H1 (cell line): ENCODE data around the gene BRPF1. TPM values are rescaled to one million over a fixed set of nuclear protein-coding genes. Genes with fewer than 3 reads are reported as not detected.

Experiments
- CTCF ChIA-PET: fragments of 300-600 bp; sonication (Branson Sonifier 250); formaldehyde crosslinking; loops from one replicate; lab custom pipeline; 2021; ENCODE audit not compliant: partially characterized antibody; lab: Charles Lee
- POLR2A ChIA-PET: fragments of 300-600 bp; sonication (Branson Sonifier 250); formaldehyde crosslinking; loops from one replicate; lab custom pipeline; 2021; ENCODE audit warnings: inconsistent platforms; ENCODE audit not compliant: partially characterized antibody; lab: Charles Lee
- DNase-seq, 2 experiments: peaks; one replicate each; pipeline versions ENCODE4 v3.0.0 to v3.0.0-alpha.2; 2010 to 2022; ENCODE audit warnings: low spot score in 2 of 2, low read depth in 1 of 2, mixed read lengths in 1 of 2
- FAIRE-seq: peaks from 2 replicates; lab custom pipeline; 2011; peaks lifted over from hg19 to GRCh38; lab: Jason Lieb, UNC
- H2AFZ ChIP-seq: 2 replicates; pipeline ENCODE4 v1.8.1; 2012; ENCODE audit warnings: low read length, inconsistent platforms
- H2AK5ac ChIP-seq: 2 replicates; pipeline ENCODE4 v1.6.1; 2013; ENCODE audit warnings: low read depth, low read length
- H2BK120ac ChIP-seq: replicated peaks from 2 replicates; pipeline ENCODE3; 2013; ENCODE audit warnings: low read depth, low read length, inconsistent platforms
- H2BK12ac ChIP-seq: 2 replicates; pipeline ENCODE4 v1.6.1; 2013; ENCODE audit warnings: low read depth, low read length
- H2BK15ac ChIP-seq: 2 replicates; pipeline ENCODE4 v1.6.1; 2013; ENCODE audit warnings: low read length
- H2BK20ac ChIP-seq: 2 replicates; pipeline ENCODE4 v1.6.1; 2013; ENCODE audit warnings: low read length
- H2BK5ac ChIP-seq: 2 replicates; pipeline ENCODE4 v1.6.1; 2013; ENCODE audit warnings: low read depth, low read length
- H3K14ac ChIP-seq: 2 replicates; pipeline ENCODE4 v1.6.1; 2013; ENCODE audit warnings: inconsistent platforms; ENCODE audit not compliant: insufficient read length
- H3K18ac ChIP-seq: 2 replicates; pipeline ENCODE4 v1.6.1; 2013; ENCODE audit warnings: low read length; ENCODE audit errors: extremely low read depth
- H3K23ac ChIP-seq: 2 replicates; pipeline ENCODE4 v1.6.1; 2013; ENCODE audit warnings: inconsistent platforms; ENCODE audit not compliant: insufficient read length
- H3K23me2 ChIP-seq: 2 replicates; pipeline ENCODE4 v1.6.1; 2013; ENCODE audit warnings: low read depth, low read length
- H3K27ac ChIP-seq: 2 replicates; pipeline ENCODE4 v1.6.1; 2011; ENCODE audit warnings: low read depth, low read length, inconsistent platforms
- H3K27me3 ChIP-seq, 4 experiments: replicated peaks in 1 of 4; 1 replicate in 1 of 4; 2 replicates in 3 of 4; pipeline versions ENCODE4 v1.6.1 to v1.8.1; 2011 to 2013; ENCODE audit warnings: low read length in 3 of 4, mild to moderate bottlenecking in 3 of 4, inconsistent platforms in 2 of 4, mixed read lengths in 2 of 4, moderate library complexity in 1 of 4; ENCODE audit not compliant: control insufficient read depth in 3 of 4, insufficient read depth in 3 of 4; ENCODE audit errors: extremely low read depth in 1 of 4
- H3K36me3 ChIP-seq, 4 experiments: 2 replicates each; pipeline versions ENCODE4 v1.6.1 to v1.8.1; 2011 to 2013; ENCODE audit warnings: mild to moderate bottlenecking in 4 of 4, low read length in 3 of 4, moderate library complexity in 2 of 4, control low read depth in 1 of 4, inconsistent platforms in 1 of 4; ENCODE audit not compliant: insufficient read depth in 4 of 4, control insufficient read depth in 2 of 4
- H3K4ac ChIP-seq: replicated peaks from 2 replicates; pipeline ENCODE3; 2013; ENCODE audit warnings: low read length, low read depth, mixed read lengths, inconsistent platforms; ENCODE audit not compliant: insufficient read length
- H3K4me1 ChIP-seq, 4 experiments: replicated peaks in 1 of 4; 1 replicate in 1 of 4; 2 replicates in 3 of 4; pipeline versions ENCODE4 v1.6.1 to v1.8.1; 2011 to 2013; ENCODE audit warnings: low read length in 3 of 4, inconsistent platforms in 2 of 4, mixed read lengths in 1 of 4; ENCODE audit not compliant: insufficient read depth in 4 of 4, control insufficient read depth in 3 of 4
- H3K4me2 ChIP-seq, 2 experiments: 2 replicates each; pipeline versions ENCODE4 v1.6.1 to v1.8.1; 2011 to 2013; ENCODE audit warnings: low read depth in 2 of 2, low read length in 2 of 2, control low read depth in 1 of 2, inconsistent platforms in 1 of 2, mild to moderate bottlenecking in 1 of 2; ENCODE audit not compliant: insufficient read depth in 1 of 2
- H3K4me3 ChIP-seq, 4 experiments: fragments of 200-600, 300-600 bp in 1 of 4; sonication (generic), shearing (Covaris generic), sonication (Bioruptor Twin) in 1 of 4; 2 replicates each; pipeline versions ENCODE4 v1.5.1 to v1.8.1; 2011 to 2016; ENCODE audit warnings: low read length in 4 of 4, low read depth in 3 of 4, control low read depth in 2 of 4, inconsistent platforms in 2 of 4, mild to moderate bottlenecking in 2 of 4, mixed read lengths in 1 of 4, moderate library complexity in 1 of 4; ENCODE audit not compliant: insufficient read depth in 2 of 4; ENCODE audit errors: extremely low read depth in 1 of 4
- H3K56ac ChIP-seq: replicated peaks from 2 replicates; pipeline ENCODE3; 2013; ENCODE audit warnings: low read depth, mild to moderate bottlenecking, mixed read lengths, low read length, inconsistent platforms; ENCODE audit not compliant: insufficient read length
- H3K79me1 ChIP-seq: 2 replicates; pipeline ENCODE4 v1.6.1; 2013; ENCODE audit warnings: low read depth, low read length, control low read depth
- H3K79me2 ChIP-seq, 2 experiments: 2 replicates each; pipeline versions ENCODE4 v1.6.1 to v1.8.1; 2012 to 2013; ENCODE audit warnings: low read length in 2 of 2, mild to moderate bottlenecking in 2 of 2, inconsistent platforms in 1 of 2; ENCODE audit not compliant: insufficient read depth in 2 of 2, control insufficient read depth in 1 of 2
- H3K9ac ChIP-seq, 4 experiments: replicated peaks in 1 of 4; 1 replicate in 1 of 4; 2 replicates in 3 of 4; pipeline versions ENCODE4 v1.6.1 to v1.8.1; 2011 to 2013; ENCODE audit warnings: low read depth in 3 of 4, low read length in 3 of 4, control low read depth in 2 of 4, mild to moderate bottlenecking in 2 of 4, moderate library complexity in 2 of 4, inconsistent platforms in 1 of 4; ENCODE audit errors: extremely low read depth in 1 of 4
- H3K9me3 ChIP-seq, 2 experiments: 2 replicates each; pipeline versions ENCODE4 v1.6.1 to v1.8.1; 2012 to 2013; ENCODE audit warnings: mild to moderate bottlenecking in 2 of 2, moderate library complexity in 2 of 2, control low read depth in 1 of 2, inconsistent platforms in 1 of 2, low read depth in 1 of 2, low read length in 1 of 2, mixed read lengths in 1 of 2; ENCODE audit not compliant: insufficient read depth in 2 of 2
- H4K20me1 ChIP-seq, 2 experiments: replicated peaks in 1 of 2; 2 replicates each; pipeline versions ENCODE3 to v1.8.1; 2011 to 2013; ENCODE audit warnings: inconsistent platforms in 2 of 2, low read length in 2 of 2, mild to moderate bottlenecking in 1 of 2; ENCODE audit not compliant: insufficient read depth in 2 of 2, control insufficient read depth in 1 of 2
- H4K5ac ChIP-seq: 2 replicates; pipeline ENCODE4 v1.6.1; 2013; ENCODE audit warnings: low read length, low read depth, mixed read lengths, inconsistent platforms; ENCODE audit not compliant: insufficient read length
- H4K8ac ChIP-seq: 2 replicates; pipeline ENCODE4 v1.8.0; 2013; ENCODE audit warnings: mild to moderate bottlenecking, moderate library complexity, low read length, inconsistent platforms; ENCODE audit not compliant: insufficient read depth; ENCODE audit errors: extremely low read depth
- H4K91ac ChIP-seq: replicated peaks from 2 replicates; pipeline ENCODE3; 2013; ENCODE audit warnings: low read length, mixed read lengths, inconsistent platforms; ENCODE audit not compliant: insufficient read length
- ASH2L ChIP-seq: fragments of 200-600, 300-600 bp; sonication (generic); IDR thresholded peaks from one replicate; pipeline ENCODE4 v1.7.1; 2017; ENCODE audit warnings: low read length
- BRCA1 ChIP-seq: IDR thresholded peaks from 2 replicates; pipeline ENCODE4 v1.6.1; 2012; ENCODE audit warnings: low read depth, low read length, improper control_type of control experiment
- CEBPB ChIP-seq: IDR thresholded peaks from 2 replicates; pipeline ENCODE4 v1.6.1; 2012; ENCODE audit warnings: low read depth, low read length
- CTBP2 ChIP-seq: IDR thresholded peaks from 2 replicates; pipeline ENCODE4 v1.7.0; 2011; ENCODE audit warnings: borderline replicate concordance, mild to moderate bottlenecking, moderate library complexity, mixed read lengths, low read length; ENCODE audit not compliant: insufficient read depth, insufficient read length
- GABPA ChIP-seq: IDR thresholded peaks from 2 replicates; pipeline ENCODE4 v1.6.1; 2011; ENCODE audit warnings: mild to moderate bottlenecking, low read length, moderate library complexity, borderline replicate concordance; ENCODE audit not compliant: insufficient read depth
- GTF2F1 ChIP-seq: IDR thresholded peaks from 2 replicates; pipeline ENCODE4 v1.6.1; 2012; ENCODE audit warnings: low read depth, low read length, improper control_type of control experiment, borderline replicate concordance
- JUND ChIP-seq: IDR thresholded peaks from 2 replicates; pipeline ENCODE4 v1.6.1; 2011; ENCODE audit warnings: mild to moderate bottlenecking, improper control_type of control experiment, low read length
- POU5F1 ChIP-seq: IDR thresholded peaks from 2 replicates; pipeline ENCODE4 v1.6.1; 2011; ENCODE audit warnings: low read depth, mild to moderate bottlenecking, low read length, moderate library complexity
- RXRA ChIP-seq: IDR thresholded peaks from 2 replicates; pipeline ENCODE4 v1.6.1; 2011; ENCODE audit warnings: low read depth, mild to moderate bottlenecking, low read length, moderate library complexity; ENCODE audit not compliant: insufficient read depth
- SIRT6 ChIP-seq: IDR thresholded peaks from one replicate; pipeline ENCODE4 v1.7.1; 2012; ENCODE audit warnings: low read length, inconsistent platforms
- SP4 ChIP-seq: IDR thresholded peaks from 2 replicates; pipeline ENCODE4 v1.6.1; 2012; ENCODE audit warnings: low read length, inconsistent platforms
- TAF7 ChIP-seq: optimal IDR thresholded peaks from 2 replicates; pipeline ENCODE3; 2011; ENCODE audit warnings: low read depth, mild to moderate bottlenecking, inconsistent platforms, low read length, moderate library complexity, borderline replicate concordance
- WGBS, 2 experiments: shearing (Covaris generic) in 1 of 2; methylation state at CpG; one replicate each; pipeline versions ENCODE4 v1.1.6 to v1.1.7; 2013 to 2015; ENCODE audit warnings: low lambda C conversion rate in 2 of 2, mixed read lengths in 2 of 2, inconsistent platforms in 1 of 2, low coverage in 1 of 2, missing lambda C conversion rate in 1 of 2; ENCODE audit not compliant: insufficient replicate concordance in 2 of 2, insufficient coverage in 1 of 2, insufficient read length in 1 of 2; ENCODE audit errors: extremely low coverage in 1 of 2, missing lambda C conversion rate in 1 of 2; 5-methylcytosine and 5-hydroxymethylcytosine counted together
- polyA plus RNA-seq, 7 experiments: library from polyadenylated mRNA; depleted of rRNA in 3 of 7; stranded (reverse) in 5 of 7; unstranded in 2 of 7; fragments of >200 nt in 5 of 7; fragments of 200-250 nt in 2 of 7; gene quantifications; 1 replicate in 5 of 7; 2 replicates in 1 of 7; 4 replicates in 1 of 7; pipeline versions ENCODE4 v1.2.1 to v1.2.3, GENCODE V29; 2011 to 2013; ENCODE audit warnings: missing spikeins in 2 of 7, mixed read lengths in 2 of 7
- total RNA-seq: library from RNA; stranded (reverse); fragmentation: NEBNext Ultra II Directional; extraction: Animal tissue kit (Norgen Biotek cat#: 25700); gene quantifications from 2 replicates; pipeline ENCODE4 v1.2.1, GENCODE V29; 2021

Gene BRPF1
- total and polyA plus RNA-seq, 2 of the 8 experiments (the other 6 are each of a cell fraction or from before 2014, with no cell fraction given): 11.3 to 21.7 TPM

DNA sequence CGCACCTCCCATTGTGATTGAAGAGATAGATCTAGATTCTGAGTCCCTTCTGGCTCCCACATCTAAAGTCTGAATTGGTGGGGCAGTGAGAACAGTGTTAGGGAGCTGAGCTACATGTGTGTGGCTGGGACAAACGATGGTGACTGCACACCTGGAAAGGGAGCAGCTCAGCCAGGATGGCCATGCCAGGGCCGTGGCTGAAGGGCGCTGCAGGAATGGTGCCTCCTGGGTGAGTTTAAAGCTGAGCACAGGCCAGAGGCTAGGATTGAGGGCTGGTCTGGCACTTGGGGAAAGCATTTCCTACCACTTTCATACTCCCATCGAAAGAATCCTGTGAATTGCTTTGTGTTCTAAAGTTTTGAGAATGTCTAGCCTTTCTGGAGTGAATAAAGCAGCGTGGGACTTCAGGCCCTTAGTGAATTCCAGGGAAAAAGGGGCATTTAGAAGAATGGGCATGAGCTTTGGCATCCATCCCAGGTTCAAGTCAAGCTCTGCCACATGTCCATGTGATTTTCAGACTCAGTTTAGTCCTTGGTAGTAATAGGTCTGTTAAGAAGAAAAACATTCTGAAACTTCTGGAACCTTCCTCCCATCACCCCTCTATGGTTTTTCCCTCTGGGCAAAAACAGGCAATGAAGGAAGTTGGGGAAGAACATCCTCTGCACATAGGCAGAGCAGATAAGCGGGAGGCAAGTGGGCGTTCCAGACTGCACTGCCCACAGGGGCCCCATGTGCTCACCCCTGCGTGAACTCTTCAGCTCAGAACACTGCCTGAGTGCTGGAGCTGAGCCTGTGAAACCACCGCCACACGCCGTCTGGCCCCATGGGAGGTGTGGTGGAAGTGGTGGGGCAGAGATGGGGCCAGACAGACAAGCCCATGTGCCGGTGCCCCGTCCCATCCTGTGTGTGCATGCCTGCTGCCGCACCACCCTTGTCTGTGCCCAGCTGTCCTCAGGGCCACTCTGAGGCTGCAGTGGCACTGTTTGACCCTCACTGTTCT lies 40.8 kb upstream of the BRPF1 start:
- H3K23me2 ChIP-seq: no peaks in the 10 kb centered on the region
- no peak overlapping the region for H2AFZ ChIP-seq
- 0 out of 2 replicates have a peak overlapping the region, but pooled peaks have one; percentile 9 for H2BK12ac ChIP-seq
- no peak overlapping the region for H2BK20ac ChIP-seq
- no peak overlapping the region for H2AK5ac ChIP-seq
- H3K4me3 ChIP-seq: no peak overlapping the region
- no peak overlapping the region for H2BK5ac ChIP-seq
- H3K14ac ChIP-seq: no peak overlapping the region
- no peaks in the 10 kb centered on the region for H3K27me3 ChIP-seq
- H4K5ac ChIP-seq: no peak overlapping the region
- no peak overlapping the region for H3K27ac ChIP-seq
- H3K79me2 ChIP-seq: no peaks in the 10 kb centered on the region
- CTCF ChIA-PET: interaction anchor here (1.1 to 6.9 kb wide), 4 partner anchors 10 to 188 kb away, joined by 5 to 48 read pairs (median 11); no protein-coding TSS in a partner anchor
- H3K36me3 ChIP-seq: peaks cover 8 to 27% (median 14%) of the 10 kb centered on the region in 4 experiments; a peak in 6 of 8 replicates
- no peak overlapping the region for H4K91ac ChIP-seq
- no peaks in the 10 kb centered on the region for H3K4me1 ChIP-seq
- FAIRE-seq: no peak
- H3K23ac ChIP-seq: no peak overlapping the region
- no peaks in the 10 kb centered on the region for H3K79me1 ChIP-seq
- no peak overlapping the region for H3K18ac ChIP-seq
- no peak overlapping the region for H3K9ac ChIP-seq
- H4K8ac ChIP-seq: no peak overlapping the region
- no peak overlapping the region for H3K4me2 ChIP-seq
- WGBS, 2 experiments: 85% methylated on average over 15 of the region's 15 CpGs; no CpG with 5 or more reads in 1 of the 2 experiments
- H3K56ac ChIP-seq: no peak overlapping the region
- POLR2A ChIA-PET: interaction anchor here (0.6 to 2.4 kb wide), 3 partner anchors 8 to 453 kb away, joined by 3 to 9 read pairs (median 4); no protein-coding TSS in a partner anchor
- H2BK15ac ChIP-seq: no peak overlapping the region
- DNase-seq: no peak
- H2BK120ac ChIP-seq: no peak overlapping the region
- no peak overlapping the region for H3K4ac ChIP-seq
- H4K20me1 ChIP-seq: peaks cover 0 to 2% of the 10 kb centered on the region in 2 experiments
- H3K9me3 ChIP-seq: no peaks in the 10 kb centered on the region
- TF ChIP-seq SIRT6 (no peak), ASH2L (no peak), CTBP2 (no peak), BRCA1 (no peak), GABPA (no peak), POU5F1 (no peak), SP4 (no peak), RXRA (no peak), GTF2F1 (no peak), JUND (no peak), CEBPB (no peak), TAF7 (no peak)
